Activated CD4-positive, alpha-beta T cell treated with anti-CD3 and anti-CD28 coated beads, Interleukin-2, Interleukin-6, amounts not matched to agents 100 ng/mL and 50 ng/mL, durations not matched to agents 16 hours and 8 hours (primary cell): Measurements from ENCODE around the gene CHRNA10.

ENCODE experiments used
- DNase-seq: peaks from one replicate; pipeline ENCODE4 v3.0.0-alpha.2; 2020

The CHRNA10 gene

DNA sequence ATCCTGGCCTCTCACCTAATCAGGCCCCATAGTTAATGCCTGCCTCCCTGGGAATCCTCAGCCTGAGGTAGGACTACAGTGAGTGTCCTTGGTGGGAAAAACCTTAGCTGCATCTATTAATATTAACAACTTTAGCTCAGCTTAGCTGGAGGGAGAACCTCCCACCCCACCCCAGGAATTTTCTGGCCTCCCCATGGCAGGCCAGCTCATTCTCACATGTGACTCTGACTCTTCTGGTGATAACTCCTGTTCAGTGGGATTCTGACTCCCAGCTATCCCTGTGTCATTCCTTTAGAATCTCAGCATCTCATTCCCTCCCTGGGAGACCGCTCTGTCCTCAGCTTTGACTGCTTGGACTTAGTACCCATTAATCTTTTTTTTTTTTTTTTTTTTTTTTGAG is 43.9 kb downstream of the CHRNA10 start:
- DNase-seq: no peak

DNA sequence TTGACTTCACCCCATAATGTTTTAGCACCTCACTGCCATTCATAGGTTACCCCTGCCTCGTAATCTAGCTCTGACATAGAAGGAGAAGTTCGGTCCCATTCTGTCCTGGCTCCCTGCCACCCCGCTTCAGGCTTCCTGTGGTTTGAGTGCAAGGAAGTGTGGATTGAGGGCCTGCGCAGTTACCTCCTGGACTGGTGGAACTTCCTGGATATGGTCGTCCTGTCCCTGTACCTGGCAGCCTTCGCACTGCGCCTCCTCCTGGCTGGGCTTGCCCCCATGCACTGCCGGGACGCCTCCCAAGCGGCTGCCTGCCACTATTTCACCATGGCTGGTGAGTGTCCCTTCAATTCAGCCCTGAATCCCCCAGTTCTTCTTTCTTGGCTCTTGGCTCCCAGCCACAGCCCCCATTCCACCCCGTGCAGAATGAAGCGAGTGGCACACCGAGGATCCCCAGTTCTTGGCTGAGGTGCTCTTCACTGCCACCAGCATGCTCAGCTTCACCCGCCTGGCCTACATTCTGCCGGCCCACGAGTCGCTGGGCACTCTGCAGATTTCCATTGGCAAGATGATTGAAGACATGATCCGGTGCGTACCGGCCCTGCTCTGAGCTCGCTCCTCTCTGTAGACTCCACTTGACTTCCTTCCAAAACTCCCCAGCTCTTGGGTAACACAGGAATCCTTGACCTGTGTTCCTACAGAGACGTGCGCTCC is 44.8 kb downstream of the CHRNA10 start:
- no peak for DNase-seq

DNA sequence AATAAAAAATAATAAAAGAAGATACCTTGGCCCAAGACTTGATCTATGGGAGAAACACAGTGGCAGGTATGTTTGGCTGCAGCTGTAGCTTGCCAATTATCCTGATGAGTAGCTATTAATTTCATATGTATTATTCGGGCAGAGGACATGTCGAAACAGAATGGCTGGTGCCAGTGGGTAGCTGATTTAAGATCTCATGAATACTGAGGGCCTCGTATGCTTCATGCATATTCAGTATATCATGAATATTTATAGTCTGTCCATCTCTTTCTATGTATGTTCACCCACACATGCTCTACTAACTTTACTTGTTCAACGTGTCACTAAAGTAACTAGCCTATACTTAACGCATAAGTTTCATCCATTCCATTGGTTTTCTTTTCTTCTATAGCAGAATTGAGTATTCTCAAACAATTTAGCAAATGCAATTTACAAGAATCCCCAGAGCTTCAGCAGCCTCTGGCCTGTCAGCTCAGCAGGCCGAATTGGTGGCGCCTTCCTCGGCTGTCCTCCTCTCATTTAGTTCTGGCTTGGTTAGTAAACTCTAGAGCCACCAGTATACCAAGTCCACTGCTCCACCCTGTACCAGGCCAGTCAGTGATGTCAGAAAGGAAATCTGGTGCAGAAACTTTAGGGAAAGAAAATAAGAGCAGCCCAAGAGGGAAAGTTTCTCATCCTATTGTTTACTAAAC is 47.3 kb downstream of the CHRNA10 start:
- no peak for DNase-seq

DNA sequence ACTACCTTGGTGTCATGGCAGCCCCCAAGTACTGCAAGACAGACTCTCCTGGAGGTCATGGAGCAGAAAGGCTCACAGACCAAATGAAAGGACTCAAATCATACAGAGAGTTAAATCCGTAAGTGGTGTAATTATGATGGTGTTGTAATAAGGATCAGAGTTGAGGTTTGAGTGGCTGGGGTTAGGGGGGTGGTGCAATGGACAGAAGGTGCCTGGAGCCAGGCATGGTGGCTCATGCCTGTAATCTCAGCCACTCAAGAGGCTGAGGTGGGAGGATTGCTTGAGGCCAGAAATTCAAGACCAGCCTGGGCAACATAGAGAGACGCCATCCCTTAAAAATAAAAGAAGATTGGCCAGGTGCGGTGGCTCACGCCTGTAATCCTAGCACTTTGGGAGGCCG is 48.1 kb downstream of the CHRNA10 start:
- DNase-seq: no peak

DNA sequence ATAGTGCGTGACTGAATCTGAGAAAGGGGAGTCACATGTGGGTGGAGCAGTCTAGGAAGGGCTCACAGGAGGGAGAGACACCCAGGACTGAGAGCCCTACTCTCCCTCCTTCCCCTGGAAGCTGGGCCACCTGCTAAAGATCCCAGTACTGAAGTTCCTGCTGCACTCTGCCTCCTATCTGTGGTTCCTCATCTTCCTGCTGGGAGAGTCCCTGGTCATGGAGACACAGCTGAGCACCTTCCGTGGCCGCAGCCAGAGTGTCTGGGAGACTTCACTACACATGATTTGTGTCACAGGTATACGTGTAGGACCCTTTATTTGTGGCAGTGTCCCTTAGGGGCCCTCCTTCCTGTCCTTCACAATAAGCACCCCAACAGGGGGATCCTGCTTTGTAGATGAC is 48.7 kb downstream of the CHRNA10 start:
- DNase-seq: no peak

DNA sequence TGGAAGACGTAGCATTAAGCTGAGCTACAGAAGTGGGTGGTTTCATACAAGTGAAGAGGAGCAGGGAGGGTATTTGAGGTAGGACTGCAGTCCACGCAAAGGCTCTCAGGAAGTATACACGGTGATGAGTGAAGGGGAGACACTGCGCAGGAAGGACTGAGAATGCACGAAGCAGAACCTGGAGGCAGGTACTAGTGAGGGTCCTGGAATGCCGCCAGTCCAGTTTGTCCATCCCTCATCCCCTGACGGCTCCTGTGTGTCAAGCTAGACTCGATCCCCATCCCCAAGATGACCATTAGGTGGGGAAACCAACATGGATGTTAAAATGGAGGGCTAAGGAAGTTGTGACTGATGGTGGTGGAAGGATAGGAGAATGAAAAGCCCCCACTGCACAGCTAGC is 53.2 kb downstream of the CHRNA10 start:
- no peak for DNase-seq

DNA sequence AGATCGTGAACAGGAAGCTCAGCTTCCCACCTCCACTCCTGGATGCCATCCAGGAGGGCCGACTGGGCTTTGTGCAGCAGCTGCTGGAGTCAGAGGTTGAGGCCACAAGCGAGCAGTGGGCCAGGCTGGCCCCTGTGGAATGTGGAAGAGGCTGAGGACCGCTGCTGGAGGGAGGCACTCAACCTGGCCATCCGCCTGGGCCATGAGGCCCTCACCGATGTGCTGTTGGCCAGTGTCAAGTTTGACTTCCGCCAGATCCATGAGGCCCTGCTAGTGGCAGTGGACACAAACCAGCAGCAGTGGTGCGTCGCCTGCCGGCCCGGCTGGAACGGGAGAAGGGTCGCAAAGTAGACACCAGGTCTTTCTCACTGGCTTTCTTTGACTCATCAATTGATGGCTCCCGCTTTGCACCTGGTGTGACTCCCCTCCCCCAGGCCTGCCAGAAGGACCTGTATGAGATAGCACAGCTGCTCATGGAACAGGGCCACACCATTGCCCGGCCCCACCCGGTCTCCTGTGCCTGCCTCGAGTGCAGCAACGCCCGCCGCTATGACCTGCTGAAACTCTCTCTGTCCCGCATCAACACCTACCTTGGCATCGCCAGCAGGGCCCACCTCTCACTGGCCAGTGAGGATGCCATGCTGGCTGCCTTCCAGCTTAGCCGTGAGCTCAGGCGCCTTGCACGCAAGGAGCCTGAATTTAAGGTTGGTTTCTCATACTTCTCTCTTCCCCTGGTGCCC is 54.3 kb downstream of the CHRNA10 start:
- no peak for DNase-seq

GRCh38 chr11:3615998-3616397 is 55.2 kb downstream of the CHRNA10 start:
- DNase-seq: no peak
